Medulla oblongata (tissue), 1 donor: ENCODE data around the gene TKTL1.

ENCODE experiments used
- DNase-seq: peaks from one replicate; pipeline ENCODE4 v3.0.0-alpha.2; 2015; ENCODE audit errors: extremely low spot score

The TKTL1 gene

DNA sequence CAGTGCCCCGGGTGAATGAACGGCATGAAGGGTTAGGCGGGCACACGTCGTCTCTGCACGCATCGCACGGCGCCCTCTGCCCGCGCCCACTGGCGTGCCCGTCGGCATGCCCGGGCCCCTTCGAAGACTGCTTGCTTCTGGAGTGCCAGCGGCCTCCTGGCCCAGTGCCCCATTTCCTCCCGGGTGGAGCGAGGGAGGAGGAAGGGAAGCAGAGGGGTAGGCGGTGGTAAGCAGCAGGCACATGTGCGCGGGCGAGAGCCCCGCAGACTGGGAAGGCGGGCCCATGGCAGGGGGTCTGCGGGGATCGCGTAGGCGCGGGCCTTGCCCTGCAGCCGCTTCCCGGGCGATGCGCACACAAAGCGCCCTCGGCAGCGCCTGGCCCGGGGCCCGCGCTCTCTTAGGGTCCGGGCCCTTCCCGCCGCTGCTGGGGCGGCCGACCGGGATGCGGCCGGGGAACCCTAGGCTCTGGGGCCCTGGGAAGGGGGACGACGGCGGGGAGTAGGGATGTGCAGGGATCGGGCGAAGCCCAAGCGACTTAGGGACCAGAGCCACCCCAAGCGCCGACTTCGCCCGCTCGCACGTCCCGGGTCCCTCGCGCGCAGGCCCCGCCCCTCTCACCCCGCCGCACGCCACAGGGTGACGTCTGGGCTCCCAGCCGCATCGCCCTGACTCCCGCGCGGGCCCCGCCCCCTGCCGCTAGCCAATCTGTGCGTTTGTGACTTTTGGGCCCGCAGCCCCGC is 82.6 kb downstream of the TKTL1 start:
- no peak for DNase-seq

DNA sequence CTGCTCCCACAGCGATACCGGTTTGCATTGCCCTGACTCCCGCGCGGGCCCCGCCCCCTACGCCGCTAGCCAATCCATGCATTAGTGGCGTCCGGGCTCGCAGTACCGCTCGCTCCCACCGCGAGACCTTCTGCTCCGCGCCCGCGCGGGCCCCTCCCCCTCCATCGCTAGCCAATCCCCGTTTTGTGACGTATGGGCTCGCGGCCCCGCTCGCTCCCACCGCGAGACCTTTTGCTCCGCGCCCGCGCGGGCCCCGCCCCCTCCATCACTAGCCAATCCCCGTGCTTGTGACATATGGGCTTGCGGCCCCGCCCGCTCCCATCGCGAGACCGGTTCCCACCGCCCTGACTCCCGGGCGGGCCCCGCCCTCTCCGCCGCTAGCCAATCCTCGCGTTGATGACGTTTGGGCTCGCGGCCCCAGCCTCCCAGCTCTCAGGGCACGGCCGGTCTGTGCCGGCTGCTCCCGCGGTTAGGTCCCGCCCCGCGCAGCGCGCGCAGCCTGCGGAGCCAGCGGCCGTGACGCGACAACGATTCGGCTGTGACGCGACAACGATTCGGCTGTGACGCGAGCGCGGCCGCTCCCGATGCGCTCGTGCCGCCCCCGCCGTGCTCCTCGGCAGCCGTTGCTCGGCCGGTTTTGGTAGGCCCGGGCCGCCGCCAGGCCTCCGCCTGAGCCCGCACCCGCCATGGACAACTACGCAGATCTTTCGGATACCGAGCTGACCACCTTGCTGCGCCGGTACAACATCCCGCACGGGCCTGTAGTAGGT is 83.4 kb downstream of the TKTL1 start, which contains the start of gene EMD:
Gene EMD, plus strand, starts transcription at position 497 of the 770 bp plus-strand sequence. Its CDS starts 190 bp downstream, at position 687.
- DNase-seq, result peak; percentile 97

DNA sequence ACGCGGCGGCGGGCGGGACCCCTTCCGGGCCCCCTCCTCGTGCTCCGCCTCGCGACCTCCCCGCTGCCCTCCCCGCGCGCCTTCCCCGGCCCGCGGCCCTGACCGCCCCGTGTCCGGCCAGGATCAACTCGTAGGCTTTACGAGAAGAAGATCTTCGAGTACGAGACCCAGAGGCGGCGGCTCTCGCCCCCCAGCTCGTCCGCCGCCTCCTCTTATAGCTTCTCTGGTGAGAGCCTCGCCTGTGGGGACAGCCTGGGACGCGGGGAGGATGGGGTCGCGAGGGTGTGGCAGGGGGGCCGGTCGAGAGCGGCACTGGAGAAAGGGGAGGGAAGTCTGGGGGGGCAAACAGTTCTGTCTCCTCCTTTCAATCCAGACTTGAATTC is 84.0 kb downstream of the TKTL1 start:
- no peak for DNase-seq
